ENCODE results near the gene COL24A1.

Gene COL24A1

GRCh38 chr1:85697895-85698294 is 458.7 kb downstream of the COL24A1 start:
- POLR2A ChIA-PET = no interaction called here
- Histone ChIP-seq H3K36me3 (ENCODE audit: control insufficient read depth in 4 of 4, insufficient read depth in 4 of 4, low read length in 3 of 4) (peaks cover 14 to 47% (median 27%) of the 10 kb centered on the region in 4 experiments), H3K27ac (ENCODE audit: insufficient read depth in 1 of 2, low read depth in 1 of 2, low read length in 2 of 2, poor library complexity in 1 of 2, severe bottlenecking in 2 of 2) (no peak overlapping the region), H3K27me3 (replicated peaks in 2 of 5; ENCODE audit: control insufficient read depth in 4 of 5, insufficient read depth in 5 of 5, low read length in 4 of 5) (no peaks in the 10 kb centered on the region), H3K4me1 (ENCODE audit: control extremely low read depth in 1 of 4, control insufficient read depth in 4 of 4, insufficient read depth in 4 of 4, low read length in 3 of 4) (no peaks in the 10 kb centered on the region), H3K9me3 (ENCODE audit: control extremely low read depth in 1 of 5, control insufficient read depth in 4 of 5, insufficient read depth in 2 of 5, low read depth in 1 of 5, low read length in 4 of 5) (no peaks in the 10 kb centered on the region), H3K4me3 (ENCODE audit: control insufficient read depth in 1 of 7, extremely low read depth in 1 of 7, insufficient read depth in 4 of 7, low read depth in 2 of 7, low read length in 6 of 7) (no peak overlapping the region)
- CTCF ChIA-PET = interaction anchor here (0.7 kb wide), 1 partner anchor 389 kb away, joined by 3 read pairs; no protein-coding TSS in a partner anchor
- no peak for DNase-seq

DNA sequence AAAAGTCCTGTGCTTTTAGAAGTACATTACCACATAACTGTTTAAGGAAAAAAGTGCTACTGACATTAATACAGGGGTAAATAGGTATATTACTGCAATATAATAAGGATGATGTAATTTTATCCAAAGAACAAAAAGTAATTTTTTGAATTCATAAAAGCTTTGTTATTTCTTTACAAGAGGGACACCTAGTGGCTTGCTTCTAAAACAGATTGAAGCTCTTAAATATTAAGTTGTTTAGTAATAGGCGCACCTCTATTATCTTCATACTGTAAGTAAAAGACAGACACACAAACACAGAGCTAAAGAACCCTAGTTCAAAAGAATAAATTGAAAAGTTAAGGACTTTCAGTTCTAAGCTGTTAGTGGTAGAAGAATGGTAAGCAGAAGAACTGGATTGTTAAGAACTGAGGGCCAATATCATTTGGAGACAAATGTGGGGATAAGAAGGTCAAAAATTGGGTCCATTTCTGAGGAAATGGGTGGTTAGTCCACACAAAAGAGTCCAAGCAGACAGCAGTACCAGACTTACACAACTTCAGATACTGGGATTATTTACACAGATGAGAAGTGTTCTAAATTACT is 463.8 kb downstream of the COL24A1 start:
- POLR2A ChIA-PET = interaction anchor here (0.6 to 0.7 kb wide), 2 partner anchors 14 to 294 kb away, joined by 3 to 4 read pairs; no protein-coding TSS in a partner anchor
- Histone ChIP-seq H3K27me3 (replicated peaks in 2 of 5; ENCODE audit: control insufficient read depth in 4 of 5, insufficient read depth in 5 of 5, low read length in 4 of 5) (no peaks in the 10 kb centered on the region), H3K9me3 (ENCODE audit: control extremely low read depth in 1 of 5, control insufficient read depth in 4 of 5, insufficient read depth in 2 of 5, low read depth in 1 of 5, low read length in 4 of 5) (no peaks in the 10 kb centered on the region), H3K4me3 (ENCODE audit: control insufficient read depth in 1 of 7, extremely low read depth in 1 of 7, insufficient read depth in 4 of 7, low read depth in 2 of 7, low read length in 6 of 7) (no peak overlapping the region), H3K4me1 (ENCODE audit: control extremely low read depth in 1 of 4, control insufficient read depth in 4 of 4, insufficient read depth in 4 of 4, low read length in 3 of 4) (no peaks in the 10 kb centered on the region), H3K36me3 (ENCODE audit: control insufficient read depth in 4 of 4, insufficient read depth in 4 of 4, low read length in 3 of 4) (peaks cover 2 to 41% (median 14%) of the 10 kb centered on the region in 4 experiments), H3K27ac (ENCODE audit: insufficient read depth in 1 of 2, low read depth in 1 of 2, low read length in 2 of 2, poor library complexity in 1 of 2, severe bottlenecking in 2 of 2) (no peak overlapping the region)
- peak; percentile 25 to 58 (median 55) for DNase-seq
- WGBS (ENCODE audit: insufficient coverage) = no CpG with 5 or more reads among the region's 1 CpG
- CTCF ChIA-PET = interaction anchor here (0.6 to 3.7 kb wide), 21 partner anchors 9 to 390 kb away, joined by 3 to 33 read pairs (median 4); partner anchors contain the start of gene ZNHIT6

DNA sequence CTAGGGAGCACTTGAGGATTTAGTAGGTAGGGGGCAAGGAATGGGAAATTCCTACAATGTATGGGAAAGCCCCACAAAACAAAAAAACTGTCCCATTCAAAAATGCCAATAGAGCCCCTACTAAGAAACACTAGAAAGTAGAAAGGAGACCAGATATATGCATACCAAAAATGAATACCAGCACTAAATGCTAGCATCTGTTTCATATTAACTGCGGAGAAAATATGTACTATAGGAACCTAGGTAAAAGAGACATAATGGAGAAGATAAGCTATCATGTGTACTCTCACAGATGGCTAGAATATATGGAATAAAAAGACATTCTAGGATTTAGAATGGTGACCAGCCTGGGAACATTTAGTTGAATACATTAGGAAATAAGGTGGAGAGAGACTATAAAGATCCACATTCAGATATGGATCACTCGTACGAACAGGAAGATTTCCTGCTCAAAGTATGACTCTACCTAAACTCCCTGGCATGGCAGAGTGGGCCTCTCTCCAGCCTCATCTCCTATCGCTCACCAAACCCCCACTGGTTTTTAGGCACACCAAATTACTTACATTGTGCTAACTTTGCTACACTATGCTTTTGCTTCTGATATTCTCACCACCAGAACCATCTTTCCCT is 466.7 kb downstream of the COL24A1 start:
- CTCF ChIA-PET = no interaction called here
- H3K36me3 ChIP-seq (ENCODE audit: control insufficient read depth in 4 of 4, insufficient read depth in 4 of 4, low read length in 3 of 4) = peaks cover 2 to 45% (median 22%) of the 10 kb centered on the region in 4 experiments
- no peak for DNase-seq

GRCh38 chr1:85683292-85684025 is 473.1 kb downstream of the COL24A1 start:
- CTCF ChIA-PET = interaction anchor here (0.6 to 1.3 kb wide), 3 partner anchors 9 to 424 kb away, joined by 3 to 4 read pairs (median 3); partner anchors contain the start of gene C1orf52
- no peak for DNase-seq
- WGBS (ENCODE audit: insufficient coverage) = 96% methylated on average over 5 of the region's 9 CpGs

More for the DNA sequence above, 466.7 kb downstream of the COL24A1 start:
- Histone ChIP-seq H3K4me1 (ENCODE audit: control extremely low read depth in 1 of 4, control insufficient read depth in 4 of 4, insufficient read depth in 4 of 4, low read length in 3 of 4) (no peaks in the 10 kb centered on the region), H3K4me3 (ENCODE audit: control insufficient read depth in 1 of 7, extremely low read depth in 1 of 7, insufficient read depth in 4 of 7, low read depth in 2 of 7, low read length in 6 of 7) (no peak overlapping the region), H3K27me3 (replicated peaks in 2 of 5; ENCODE audit: control insufficient read depth in 4 of 5, insufficient read depth in 5 of 5, low read length in 4 of 5) (no peaks in the 10 kb centered on the region), H3K27ac (ENCODE audit: insufficient read depth in 1 of 2, low read depth in 1 of 2, low read length in 2 of 2, poor library complexity in 1 of 2, severe bottlenecking in 2 of 2) (no peak overlapping the region), H3K9me3 (ENCODE audit: control extremely low read depth in 1 of 5, control insufficient read depth in 4 of 5, insufficient read depth in 2 of 5, low read depth in 1 of 5, low read length in 4 of 5) (no peaks in the 10 kb centered on the region)
- POLR2A ChIA-PET = no interaction called here
- 100% methylated on average over 3 of the region's 4 CpGs for WGBS (ENCODE audit: insufficient coverage)

DNA sequence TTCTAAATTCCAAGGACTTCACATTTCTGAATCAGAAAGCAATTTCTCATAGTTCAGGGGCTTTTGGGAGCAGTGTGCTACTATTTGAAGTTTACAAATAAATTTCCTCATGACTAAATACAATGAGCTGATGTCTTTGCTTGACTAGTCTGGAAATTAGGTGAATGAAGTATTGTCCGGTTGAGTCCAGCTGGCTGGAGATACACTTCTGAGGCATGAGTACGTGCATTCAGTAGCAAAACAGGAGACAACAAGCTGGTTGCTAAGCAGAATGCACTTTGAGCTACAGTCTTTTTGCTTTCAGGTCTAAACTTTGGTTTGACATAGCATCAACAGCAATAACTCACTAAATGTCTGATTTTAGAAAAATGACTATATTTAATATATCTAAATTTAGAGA is 475.5 kb downstream of the COL24A1 start:
- ChIA-PET POLR2A (no interaction called here), CTCF (interaction anchor here (1.0 kb wide), 1 partner anchor 11 kb away, joined by 5 read pairs; no protein-coding TSS in a partner anchor)
- Histone ChIP-seq H3K4me3 (ENCODE audit: control insufficient read depth in 1 of 7, extremely low read depth in 1 of 7, insufficient read depth in 4 of 7, low read depth in 2 of 7, low read length in 6 of 7) (no peak overlapping the region), H3K36me3 (ENCODE audit: control insufficient read depth in 4 of 4, insufficient read depth in 4 of 4, low read length in 3 of 4) (peaks cover 9 to 37% (median 27%) of the 10 kb centered on the region in 4 experiments), H3K27ac (ENCODE audit: insufficient read depth in 1 of 2, low read depth in 1 of 2, low read length in 2 of 2, poor library complexity in 1 of 2, severe bottlenecking in 2 of 2) (no peak overlapping the region), H3K9me3 (ENCODE audit: control extremely low read depth in 1 of 5, control insufficient read depth in 4 of 5, insufficient read depth in 2 of 5, low read depth in 1 of 5, low read length in 4 of 5) (no peaks in the 10 kb centered on the region), H3K4me1 (ENCODE audit: control extremely low read depth in 1 of 4, control insufficient read depth in 4 of 4, insufficient read depth in 4 of 4, low read length in 3 of 4) (no peaks in the 10 kb centered on the region), H3K27me3 (replicated peaks in 2 of 5; ENCODE audit: control insufficient read depth in 4 of 5, insufficient read depth in 5 of 5, low read length in 4 of 5) (no peaks in the 10 kb centered on the region)
- WGBS (ENCODE audit: insufficient coverage) = 100% methylated on average over 2 of the region's 2 CpGs
- DNase-seq = peak in 1 of 3 donors; percentile 3

More at GRCh38 chr1:85683292-85684025, 473.1 kb downstream of the COL24A1 start:
- H3K27ac ChIP-seq (ENCODE audit: insufficient read depth in 1 of 2, low read depth in 1 of 2, low read length in 2 of 2, poor library complexity in 1 of 2, severe bottlenecking in 2 of 2) = no peak overlapping the region
- H3K4me3 ChIP-seq (ENCODE audit: control insufficient read depth in 1 of 7, extremely low read depth in 1 of 7, insufficient read depth in 4 of 7, low read depth in 2 of 7, low read length in 6 of 7) = no peak overlapping the region
- no peaks in the 10 kb centered on the region for H3K27me3 ChIP-seq (replicated peaks in 2 of 5; ENCODE audit: control insufficient read depth in 4 of 5, insufficient read depth in 5 of 5, low read length in 4 of 5)
- H3K4me1 ChIP-seq (ENCODE audit: control extremely low read depth in 1 of 4, control insufficient read depth in 4 of 4, insufficient read depth in 4 of 4, low read length in 3 of 4) = no peaks in the 10 kb centered on the region
- peaks cover 6 to 30% (median 25%) of the 10 kb centered on the region in 4 experiments for H3K36me3 ChIP-seq (ENCODE audit: control insufficient read depth in 4 of 4, insufficient read depth in 4 of 4, low read length in 3 of 4)
- no peaks in the 10 kb centered on the region for H3K9me3 ChIP-seq (ENCODE audit: control extremely low read depth in 1 of 5, control insufficient read depth in 4 of 5, insufficient read depth in 2 of 5, low read depth in 1 of 5, low read length in 4 of 5)
- POLR2A ChIA-PET = interaction anchor here (0.6 kb wide), 1 partner anchor 282 kb away, joined by 3 read pairs; no protein-coding TSS in a partner anchor

All from common myeloid progenitor, CD34-positive (primary cell).